Measurements from ENCODE around the gene MAN2B2.

MAN2B2 gene

GRCh38 chr4:6610856-6611430 lies 36.0 kb downstream of the MAN2B2 start:
- DNase-seq (ENCODE audit: extremely low read depth, low read depth): no peak

GRCh38 chr4:6612961-6613675 lies 38.1 kb downstream of the MAN2B2 start:
- DNase-seq (ENCODE audit: extremely low read depth, low read depth): no peak
- TF ChIP-seq, protein P1, sequence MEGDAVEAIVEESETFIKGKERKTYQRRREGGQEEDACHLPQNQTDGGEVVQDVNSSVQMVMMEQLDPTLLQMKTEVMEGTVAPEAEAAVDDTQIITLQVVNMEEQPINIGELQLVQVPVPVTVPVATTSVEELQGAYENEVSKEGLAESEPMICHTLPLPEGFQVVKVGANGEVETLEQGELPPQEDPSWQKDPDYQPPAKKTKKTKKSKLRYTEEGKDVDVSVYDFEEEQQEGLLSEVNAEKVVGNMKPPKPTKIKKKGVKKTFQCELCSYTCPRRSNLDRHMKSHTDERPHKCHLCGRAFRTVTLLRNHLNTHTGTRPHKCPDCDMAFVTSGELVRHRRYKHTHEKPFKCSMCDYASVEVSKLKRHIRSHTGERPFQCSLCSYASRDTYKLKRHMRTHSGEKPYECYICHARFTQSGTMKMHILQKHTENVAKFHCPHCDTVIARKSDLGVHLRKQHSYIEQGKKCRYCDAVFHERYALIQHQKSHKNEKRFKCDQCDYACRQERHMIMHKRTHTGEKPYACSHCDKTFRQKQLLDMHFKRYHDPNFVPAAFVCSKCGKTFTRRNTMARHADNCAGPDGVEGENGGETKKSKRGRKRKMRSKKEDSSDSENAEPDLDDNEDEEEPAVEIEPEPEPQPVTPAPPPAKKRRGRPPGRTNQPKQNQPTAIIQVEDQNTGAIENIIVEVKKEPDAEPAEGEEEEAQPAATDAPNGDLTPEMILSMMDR (IDR thresholded peaks at IDR 0.05; ENCODE audit: low read depth, low read length, missing control alignments): no peak
- H3K4me3 ChIP-seq (replicated peaks; ENCODE audit: low read depth, low read length): no peak overlapping the region

More at GRCh38 chr4:6610856-6611430, 36.0 kb downstream of the MAN2B2 start:
- TF ChIP-seq, protein P1 (IDR thresholded peaks at IDR 0.05; ENCODE audit: low read depth, low read length, missing control alignments): no peak
- H3K4me3 ChIP-seq (replicated peaks; ENCODE audit: low read depth, low read length): no peak overlapping the region

DNA sequence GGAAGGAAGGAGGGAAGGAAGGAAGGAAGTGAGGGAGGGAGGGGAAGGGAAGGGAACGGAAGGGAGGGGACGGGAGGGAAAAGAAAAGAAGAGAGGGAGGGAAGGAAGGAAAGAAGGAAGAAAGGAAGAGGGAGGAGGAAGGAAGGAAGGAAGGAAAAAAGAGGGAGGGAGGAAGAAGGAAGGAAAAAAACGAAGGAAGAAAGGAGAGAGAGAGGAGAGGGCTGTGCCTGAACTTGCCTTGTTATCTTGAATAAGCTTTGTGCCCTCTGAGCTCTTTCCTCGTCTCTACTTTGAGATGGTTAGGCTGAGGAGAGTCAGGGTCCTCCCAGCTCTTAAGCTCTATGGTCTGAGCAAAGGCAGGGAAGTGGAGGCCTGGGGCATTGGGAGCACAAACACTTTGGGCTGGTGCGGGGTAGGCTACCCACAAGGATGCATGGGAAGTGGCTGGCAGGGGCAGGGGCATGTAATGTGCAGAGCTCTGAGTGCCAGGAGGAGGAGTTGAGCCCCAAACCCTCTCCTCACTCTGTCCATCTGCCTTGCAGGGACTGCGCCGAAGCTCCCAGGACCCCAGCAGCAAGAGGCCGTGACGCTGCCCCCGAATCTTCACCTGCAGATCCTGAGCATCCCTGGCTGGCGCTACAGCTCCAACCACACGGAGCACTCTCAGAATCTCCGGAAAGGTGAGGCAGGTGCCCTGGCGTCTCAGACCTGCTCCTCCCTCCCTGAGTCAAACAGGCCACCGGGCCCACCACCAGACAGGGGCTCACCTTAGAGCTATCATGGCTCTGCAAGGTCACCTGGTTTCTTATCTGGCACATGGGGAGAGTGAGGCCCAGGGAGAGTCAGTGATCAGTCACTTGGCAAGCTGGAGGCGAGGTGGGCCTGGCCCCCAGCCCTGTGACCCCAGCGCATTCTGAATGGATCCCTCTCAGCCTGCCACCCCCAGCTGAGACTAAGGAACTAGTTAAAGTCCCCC lies 39.0 kb downstream of the MAN2B2 start:
- TF ChIP-seq, protein P1 (IDR thresholded peaks at IDR 0.05; ENCODE audit: low read depth, low read length, missing control alignments): no peak
- no peak overlapping the region for H3K4me3 ChIP-seq (replicated peaks; ENCODE audit: low read depth, low read length)
- DNase-seq (ENCODE audit: extremely low read depth, low read depth): no peak

DNA sequence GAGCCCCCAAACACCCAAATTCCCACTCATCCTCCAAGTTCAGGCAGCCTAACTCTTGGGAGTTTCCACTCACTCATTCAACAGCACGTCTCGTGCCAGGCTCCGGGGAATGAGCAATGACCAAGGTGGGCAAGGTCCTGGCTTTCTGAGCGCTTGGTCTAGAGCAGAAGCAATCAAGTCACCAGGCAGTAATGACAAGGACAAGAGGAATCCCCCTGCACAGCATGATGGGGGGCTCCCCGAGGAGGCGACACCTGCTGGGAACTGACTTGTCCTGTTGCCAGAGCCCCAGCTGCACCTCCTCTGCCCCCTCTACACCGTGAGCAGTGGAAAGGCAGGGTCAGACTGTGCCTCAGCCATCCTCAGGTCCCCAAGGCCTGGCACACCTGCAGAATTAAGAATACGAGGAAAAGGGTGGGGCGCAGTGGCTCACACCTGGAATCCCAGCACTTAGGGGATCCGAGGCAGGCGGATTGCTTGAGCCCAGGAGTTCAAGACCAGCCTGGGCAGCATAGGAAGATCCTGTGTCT lies 39.8 kb downstream of the MAN2B2 start:
- H3K4me3 ChIP-seq (replicated peaks; ENCODE audit: low read depth, low read length): no peak overlapping the region
- TF ChIP-seq, protein P1 (IDR thresholded peaks at IDR 0.05; ENCODE audit: low read depth, low read length, missing control alignments): no peak
- no peak for DNase-seq (ENCODE audit: extremely low read depth, low read depth)

DNA sequence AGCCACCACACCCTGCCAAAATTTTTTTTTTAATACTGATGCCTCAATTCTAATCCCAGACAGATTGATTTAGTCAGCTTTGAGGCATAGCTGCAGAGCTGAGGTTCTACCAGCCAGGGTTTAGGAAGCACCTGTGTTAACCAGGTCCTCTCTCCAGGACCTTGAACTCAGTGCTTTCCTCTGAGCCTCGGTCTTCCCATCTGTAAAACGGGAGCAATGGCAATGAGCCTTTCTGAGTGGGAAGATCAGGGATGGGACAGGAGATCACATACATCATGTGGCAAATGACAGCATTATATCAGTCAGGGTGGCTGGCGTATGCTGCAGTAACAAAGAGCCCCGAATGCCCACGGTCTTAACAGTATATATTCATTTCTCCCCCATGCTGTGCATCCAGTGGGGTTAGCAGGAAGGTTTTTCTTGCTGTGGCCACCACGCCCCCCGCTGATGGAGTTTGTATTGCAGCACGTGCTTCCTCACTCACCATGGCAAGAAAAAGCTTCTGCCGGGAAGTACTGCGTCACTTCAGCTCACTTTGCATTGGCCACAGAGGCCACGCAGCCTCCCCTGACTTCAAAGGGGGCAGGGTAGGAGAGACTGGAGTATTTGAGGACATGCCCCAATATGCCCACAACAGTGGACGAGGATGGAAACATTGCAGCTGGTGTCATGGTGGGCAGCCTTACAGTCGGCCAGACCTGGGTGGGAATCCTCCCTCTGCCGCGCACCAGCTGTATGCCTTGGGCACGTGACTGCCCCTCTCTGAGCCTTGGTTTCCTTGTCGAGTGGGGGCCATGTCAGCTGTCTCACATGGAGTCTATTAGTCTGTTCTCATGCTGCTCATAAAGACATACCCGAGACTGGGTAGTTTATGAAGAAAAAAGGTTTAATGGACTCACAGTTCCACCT lies 41.4 kb downstream of the MAN2B2 start:
- DNase-seq (ENCODE audit: extremely low read depth, low read depth): no peak
- H3K4me3 ChIP-seq (replicated peaks; ENCODE audit: low read depth, low read length): no peak overlapping the region
- TF ChIP-seq, protein P1 (IDR thresholded peaks at IDR 0.05; ENCODE audit: low read depth, low read length, missing control alignments): no peak

- TF ChIP-seq, protein P1 (IDR thresholded peaks at IDR 0.05; ENCODE audit: low read depth, low read length, missing control alignments): no peak
- DNase-seq (ENCODE audit: extremely low read depth, low read depth): no peak
These were observed 42.3 kb downstream of the MAN2B2 start for GRCh38 chr4:6617246-6617645.

More at GRCh38 chr4:6617246-6617645, 42.3 kb downstream of the MAN2B2 start:
- no peak overlapping the region for H3K4me3 ChIP-seq (replicated peaks; ENCODE audit: low read depth, low read length)
